Activated T-cell treated with anti-CD3 and anti-CD28 coated beads for 1 hour (primary cell): ENCODE measurements around the gene TFDP1.
"Not testable (repeated sequence)": the region's sequence is repeated elsewhere in the genome, so short reads cannot be mapped to it uniquely, and the experiment has no call there.

Experiments used
- DNase-seq: peaks from one replicate; pipeline ENCODE4 v3.0.0-alpha.2; 2020; ENCODE audit warnings: low read depth

The TFDP1 gene

DNA sequence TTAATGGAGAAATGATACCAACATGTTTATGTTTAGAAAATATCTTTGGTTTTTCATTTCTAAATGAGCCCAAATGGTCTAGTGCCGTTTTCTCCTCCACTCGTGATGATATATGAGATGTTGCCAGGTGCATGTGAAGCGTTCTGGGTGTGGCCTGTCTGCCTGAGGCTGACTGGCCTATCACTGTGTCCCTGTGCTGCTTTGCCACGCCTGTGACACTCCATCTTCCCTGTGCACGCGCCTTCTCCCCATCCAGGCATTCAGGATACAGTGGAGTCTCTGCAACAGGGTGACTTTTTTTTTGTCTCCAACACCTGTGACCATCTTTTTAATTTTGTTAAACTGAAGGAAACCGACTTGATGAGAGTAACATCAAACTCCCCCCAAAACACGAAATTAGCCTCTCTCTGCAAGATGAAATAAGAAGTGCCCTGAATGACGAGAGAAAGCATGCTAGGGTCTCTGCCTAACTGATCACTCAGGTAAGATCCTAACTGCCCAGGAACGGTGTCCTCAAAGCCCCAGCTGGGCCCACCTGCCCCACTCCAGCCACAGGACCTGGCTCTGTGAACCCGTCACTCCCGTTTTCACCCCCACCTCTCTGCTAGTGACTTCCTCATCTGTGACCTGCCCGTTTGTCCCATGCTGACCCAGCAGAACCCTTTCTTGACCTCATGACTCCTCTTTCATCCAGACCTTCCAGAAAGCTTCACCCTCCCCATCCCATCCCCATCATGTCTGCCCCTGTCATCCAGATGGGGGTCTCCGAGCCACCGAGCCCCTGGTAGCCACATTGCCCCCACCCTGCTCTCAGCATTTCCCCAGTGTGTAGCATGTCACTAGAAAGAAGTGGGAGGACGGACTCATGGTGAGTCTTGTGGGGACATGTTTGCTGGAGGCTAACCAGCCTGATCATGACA is 33.2 kb upstream of the TFDP1 start:
- DNase-seq: no peak

DNA sequence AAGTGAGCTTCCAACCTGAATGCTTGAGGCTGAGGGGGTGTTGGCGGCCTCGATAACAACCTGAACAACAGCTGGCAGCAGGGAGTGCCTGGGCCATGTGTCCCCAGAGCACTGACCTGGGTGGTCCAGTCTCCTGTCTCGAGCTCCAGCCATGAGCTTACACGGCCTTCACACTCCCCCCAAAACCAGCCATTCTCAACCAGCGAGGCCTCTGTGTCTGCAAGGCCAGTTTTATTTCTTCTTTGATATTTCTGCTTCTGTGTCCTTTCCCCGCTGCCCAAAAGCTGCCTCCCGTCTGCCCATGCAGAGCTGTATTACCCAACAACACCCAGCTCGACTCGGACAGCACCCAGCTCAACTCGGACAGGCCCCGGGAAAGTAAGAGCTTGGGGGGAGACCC is 32.5 kb upstream of the TFDP1 start:
- DNase-seq: no peak

DNA sequence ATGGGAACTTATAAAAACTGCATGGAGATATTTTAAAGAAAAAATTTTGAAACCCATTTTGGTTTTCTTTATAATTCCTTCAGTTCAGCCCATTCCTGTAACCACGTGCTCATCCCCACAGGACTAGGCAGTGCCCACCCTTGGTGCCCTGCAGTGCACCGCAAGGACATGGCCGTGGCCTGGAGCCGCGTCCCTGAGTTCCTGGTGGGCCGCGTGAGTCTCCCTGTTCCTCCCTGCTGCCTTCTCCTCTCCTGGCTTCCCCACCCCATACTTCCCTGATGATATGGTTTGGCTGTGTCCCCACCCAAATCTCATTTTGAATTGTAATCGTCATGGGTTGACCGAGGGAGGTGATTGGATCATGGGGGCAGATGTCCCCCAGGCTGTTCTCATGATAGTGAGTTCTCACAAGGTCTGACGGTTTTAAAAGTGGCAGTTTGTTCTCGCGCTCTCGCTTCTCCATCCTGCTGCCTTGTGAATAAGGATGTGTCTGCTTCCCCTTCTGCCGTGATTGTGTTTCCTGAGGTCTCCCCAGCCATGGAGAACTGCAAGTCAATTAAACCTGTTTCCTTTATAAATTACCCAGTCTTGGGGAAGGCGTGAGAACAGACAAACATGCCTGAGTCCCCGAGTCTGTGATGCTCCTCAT is 31.6 kb upstream of the TFDP1 start:
- DNase-seq: no peak

DNA sequence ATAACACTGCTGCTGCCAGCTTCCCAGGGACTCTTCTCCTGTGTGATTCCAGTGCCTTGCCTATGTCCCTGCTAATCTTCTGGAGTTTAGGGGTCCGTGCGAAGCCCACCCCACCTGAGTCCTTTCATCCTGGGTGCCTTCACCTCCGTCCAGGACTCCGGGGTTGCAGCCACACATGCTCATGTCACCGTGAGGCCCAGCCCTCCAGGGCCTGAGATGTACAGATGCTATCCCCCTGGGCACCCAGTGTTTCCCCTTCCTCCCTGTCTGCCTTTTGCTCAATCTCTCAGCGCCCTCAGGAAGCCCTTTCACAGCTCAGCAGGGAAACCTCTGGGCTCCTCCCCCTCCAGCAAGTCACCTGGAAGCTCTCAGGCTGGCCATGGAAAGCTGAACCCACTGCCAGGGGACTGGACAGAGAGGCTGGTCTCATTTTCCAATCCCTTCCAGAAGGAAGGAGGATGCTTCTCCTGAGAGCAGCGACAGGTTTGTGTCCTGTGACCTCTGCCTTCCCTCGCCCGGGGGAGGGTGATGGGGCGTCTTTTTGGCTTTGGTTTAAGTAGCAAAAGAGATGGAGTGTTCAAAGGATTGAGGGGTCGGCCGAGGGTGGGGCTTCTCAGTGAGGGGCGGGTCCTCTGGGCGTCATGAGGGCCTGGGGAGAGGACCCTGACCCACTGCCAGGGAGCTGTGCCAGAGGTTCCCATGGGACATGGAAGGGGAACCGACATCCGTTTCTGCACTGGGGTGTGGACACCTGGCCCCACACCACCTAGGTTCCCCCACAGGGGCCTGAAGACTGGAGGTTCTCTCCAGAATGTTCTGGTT is 30.8 kb upstream of the TFDP1 start:
- no peak for DNase-seq

DNA sequence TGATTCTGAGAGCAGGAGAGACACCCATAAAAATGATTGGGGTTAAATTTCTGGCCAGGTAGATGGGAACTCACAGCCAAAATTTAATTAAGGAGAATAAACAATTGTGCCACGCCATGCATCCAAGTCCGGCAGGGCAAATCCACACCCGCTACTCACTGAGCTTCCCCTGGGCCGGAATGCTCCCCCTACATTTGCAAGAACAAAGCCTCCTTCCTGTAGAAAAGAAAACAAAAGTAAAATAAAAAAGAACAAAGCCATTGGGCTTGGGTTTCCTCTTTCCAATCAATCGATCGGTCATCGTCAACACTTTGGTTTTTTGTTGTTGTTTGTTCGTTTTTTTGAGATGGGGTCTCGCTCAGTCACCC is 30.2 kb upstream of the TFDP1 start:
- no peak for DNase-seq

DNA sequence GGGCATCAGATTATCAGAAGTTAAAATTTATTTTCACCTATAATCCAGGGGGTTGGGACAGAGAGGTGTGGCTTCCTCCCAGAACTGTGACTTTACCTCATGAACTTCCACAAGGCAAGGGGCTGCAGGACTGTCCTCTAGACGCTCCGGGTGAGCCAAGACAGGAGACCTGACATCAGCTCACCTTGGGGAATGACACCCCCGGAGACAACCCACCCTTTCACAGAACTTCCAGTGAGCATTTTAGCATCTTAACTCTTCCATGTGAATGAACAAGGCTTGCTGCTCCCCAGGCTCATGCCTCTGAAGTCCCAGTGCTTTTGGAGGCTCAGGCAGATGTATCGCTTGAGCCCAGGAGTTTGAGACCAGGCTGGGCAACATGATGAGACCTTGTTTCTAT is 29.4 kb upstream of the TFDP1 start:
- no peak for DNase-seq

DNA sequence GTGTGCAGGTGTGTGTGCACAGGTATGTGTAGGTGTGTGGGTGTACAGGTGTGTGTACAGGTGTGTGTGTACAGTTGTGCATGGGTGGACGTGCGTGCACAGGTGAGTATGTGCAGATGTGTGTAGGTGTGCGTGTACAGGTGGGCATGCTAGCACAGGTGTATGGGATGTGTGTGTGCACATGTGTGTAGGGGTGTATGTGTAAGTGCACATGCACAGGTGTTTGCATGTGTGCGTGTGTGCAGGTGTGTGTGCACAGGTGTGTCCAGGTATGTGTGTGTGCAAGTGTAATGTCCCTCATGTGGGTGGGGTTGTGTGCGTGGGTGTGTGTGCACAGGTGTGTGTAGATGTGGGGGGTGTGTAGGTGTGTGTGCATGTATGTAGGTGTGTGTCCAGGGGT is 27.5 kb upstream of the TFDP1 start:
- DNase-seq: no peak

DNA sequence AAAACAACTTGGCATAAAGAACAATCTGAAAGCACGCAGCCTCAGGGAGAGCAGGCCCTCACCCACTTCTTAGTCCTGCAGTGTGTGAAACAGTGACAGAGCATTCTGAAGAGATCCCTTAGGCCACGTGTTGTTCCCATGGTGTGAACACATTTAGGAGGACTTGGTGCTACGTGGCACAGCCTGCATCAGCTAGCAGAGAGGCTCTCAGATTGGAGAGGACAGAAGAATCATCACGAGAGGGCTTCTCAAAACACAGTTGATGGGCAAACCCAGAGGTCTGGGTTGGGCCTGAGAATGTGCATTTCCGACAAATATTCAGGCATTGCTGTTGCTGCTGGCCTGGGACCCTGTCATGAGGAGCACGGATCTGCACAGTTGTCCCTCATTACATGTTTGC is 26.1 kb upstream of the TFDP1 start:
- DNase-seq: no peak

DNA sequence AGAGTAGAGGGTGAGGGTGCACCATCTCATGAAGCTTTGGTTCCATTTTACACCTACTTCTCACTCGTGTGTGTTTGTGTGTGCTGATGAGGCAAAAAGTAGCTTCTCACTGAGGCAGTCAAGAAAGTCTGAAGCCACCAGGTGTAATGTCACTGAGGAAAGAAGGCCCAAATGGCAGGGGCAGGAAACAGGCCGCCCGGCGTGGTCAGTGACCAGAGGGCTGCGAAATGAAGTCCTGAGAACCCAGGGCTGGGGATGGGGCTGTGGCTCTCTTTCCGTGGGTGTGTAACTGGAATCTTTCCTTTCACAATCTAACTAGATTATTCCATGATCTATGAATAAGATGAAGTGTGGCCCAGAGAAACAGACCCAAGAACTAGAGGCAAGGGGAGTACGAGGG is 25.5 kb upstream of the TFDP1 start:
- DNase-seq: no peak

DNA sequence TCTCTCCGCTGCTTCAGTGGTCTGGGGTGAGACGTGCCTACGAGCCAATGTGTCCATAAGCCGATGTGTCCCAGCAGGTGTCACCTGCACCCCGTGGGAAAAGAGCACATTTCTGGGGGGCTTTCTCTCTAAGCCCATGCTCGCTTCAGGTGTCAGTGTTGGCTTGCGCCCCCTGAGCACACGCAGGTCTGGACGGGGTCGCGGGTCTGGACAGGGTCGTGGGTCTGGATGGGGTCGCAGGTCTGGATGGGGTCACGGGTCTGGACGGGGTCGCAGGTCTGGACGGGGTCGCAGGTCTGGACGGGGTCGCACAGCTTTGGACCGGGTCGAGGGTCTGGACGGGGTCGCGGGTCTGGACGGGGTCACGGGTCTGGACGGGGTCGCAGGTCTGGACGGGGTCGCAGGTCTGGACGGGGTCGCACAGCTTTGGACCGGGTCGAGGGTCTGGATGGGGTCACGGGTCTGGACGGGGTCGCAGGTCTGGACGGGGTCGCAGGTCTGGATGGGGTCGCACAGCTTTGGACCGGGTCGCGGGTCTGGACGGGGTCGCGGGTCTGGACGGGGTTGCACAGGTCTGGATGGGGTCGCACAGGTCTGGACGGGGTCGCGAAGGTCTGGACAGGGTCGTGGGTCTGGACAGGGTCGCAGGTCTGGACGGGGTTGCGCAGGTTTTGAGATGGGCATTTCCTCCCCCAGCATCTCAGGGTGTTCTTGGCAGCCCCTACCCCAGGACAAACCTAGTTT is 24.5 kb upstream of the TFDP1 start:
- DNase-seq: no peak

DNA sequence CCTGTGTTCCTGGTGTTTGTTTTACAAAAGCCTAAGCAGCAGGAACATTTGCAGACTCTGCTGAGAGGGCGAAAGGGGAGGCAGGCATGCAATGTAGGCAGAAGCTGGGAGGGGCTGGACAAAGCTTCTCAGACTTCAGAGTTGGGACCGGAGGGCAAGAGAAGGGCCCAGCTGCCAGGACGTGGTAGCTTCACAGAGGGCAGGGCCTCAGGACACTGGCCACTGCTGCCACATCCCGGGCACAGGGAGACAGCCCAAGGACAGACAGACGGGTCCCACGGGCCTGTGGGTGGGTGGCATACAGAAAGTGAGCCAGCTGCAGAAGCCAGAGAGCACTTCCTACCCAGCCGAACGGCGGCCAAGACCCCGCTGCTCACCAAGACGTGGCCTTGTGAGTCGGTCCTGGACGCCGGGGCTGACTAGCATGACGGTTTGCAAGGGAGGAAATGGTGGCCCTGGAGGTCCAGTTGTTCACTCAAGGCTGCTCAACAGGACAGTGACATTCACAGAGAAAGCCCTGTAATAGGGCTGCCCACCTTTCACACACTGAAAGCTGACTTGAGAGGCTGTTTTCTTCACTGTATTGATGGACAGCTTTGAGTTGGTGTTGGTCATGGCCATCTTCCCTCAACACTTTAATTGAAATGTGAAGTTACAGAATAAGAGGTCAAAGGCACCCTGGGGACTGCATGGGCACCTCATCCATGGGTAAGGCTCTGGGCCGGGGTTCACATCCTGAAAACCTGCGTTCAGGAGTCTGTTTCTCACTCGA is 23.7 kb upstream of the TFDP1 start:
- DNase-seq: no peak

DNA sequence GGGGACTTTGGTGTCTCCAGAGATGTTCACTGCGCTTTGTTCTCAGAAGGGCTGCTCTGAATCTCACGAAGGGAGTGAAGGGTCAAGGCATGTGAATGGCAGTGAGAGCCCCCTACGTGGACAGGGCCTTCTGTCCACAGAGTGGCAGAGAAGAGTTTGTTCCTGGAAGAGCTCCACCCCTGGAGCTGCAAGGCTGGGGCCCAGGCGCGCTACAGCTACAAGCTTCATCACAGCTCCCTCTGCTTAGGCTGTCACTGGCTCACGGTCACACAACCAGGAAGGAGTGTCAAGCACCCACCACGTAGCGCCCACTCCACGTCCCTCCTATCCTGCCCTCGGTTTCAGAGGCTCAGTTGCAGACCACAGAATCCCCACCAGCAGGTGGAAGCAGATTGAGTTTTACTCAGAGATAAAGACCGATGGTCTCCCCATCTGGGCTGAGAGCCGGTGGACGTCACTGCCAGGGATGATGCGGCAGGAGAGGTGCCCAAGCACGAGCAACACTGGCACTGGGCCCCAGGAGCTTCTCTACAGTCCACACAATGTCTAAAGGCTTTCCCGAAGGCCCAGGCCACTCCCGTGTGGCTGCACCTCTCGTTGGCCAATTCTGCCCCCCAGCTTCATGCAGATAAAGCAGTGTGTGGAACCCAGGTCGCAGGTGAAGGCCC is 23.0 kb upstream of the TFDP1 start:
- no peak for DNase-seq

DNA sequence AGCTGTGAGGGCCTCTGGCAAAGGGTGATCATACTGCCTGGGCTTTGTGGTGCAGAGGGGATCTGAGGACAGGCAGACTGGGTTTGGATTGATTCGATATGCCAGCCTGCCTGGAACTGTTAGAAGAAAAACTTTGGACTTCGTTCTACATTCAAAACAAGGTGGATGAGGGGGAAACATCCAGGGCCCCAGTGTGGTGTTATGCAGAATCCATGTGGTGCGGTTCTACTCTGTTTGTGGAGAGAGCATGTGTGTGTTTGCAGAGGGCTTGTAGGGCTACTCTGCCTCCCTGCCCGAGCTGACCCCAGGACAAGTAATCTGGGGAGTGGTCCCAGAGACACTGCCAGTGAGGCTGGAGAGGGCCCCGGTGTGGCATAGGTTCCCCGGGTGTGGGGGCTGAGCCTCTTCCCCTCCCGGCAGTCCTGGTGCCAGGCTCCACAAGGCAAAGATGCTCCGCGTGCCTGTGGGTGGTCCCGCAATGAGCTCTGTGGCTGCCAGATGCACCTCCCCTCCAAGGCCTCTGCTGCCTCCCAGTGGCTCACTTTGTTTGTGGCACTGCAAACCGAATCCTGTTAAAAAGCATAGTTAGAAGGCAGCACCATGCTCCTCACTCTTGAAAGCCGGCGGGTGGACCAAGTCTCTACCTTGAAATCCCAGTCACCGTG is 22.3 kb upstream of the TFDP1 start:
- DNase-seq: peak; percentile 20

DNA sequence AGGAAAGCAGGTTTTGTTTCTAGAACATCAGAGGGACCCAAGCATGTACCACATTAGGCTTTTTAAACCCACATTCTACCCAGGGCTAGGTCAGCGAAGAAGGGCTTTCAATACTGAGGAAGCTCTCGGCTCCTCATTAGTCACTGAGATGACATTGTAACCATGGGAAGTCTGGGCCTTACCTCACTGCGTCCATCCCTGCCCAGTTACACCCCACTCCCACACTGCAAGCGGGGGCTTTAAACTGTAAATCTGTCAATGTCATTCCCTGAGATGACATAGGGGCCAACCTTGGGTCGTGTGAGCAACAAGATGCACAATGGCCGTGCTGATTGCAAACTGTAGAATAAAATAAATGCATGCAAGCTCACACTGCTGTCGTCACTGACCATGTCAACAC is 21.7 kb upstream of the TFDP1 start:
- DNase-seq: no peak

DNA sequence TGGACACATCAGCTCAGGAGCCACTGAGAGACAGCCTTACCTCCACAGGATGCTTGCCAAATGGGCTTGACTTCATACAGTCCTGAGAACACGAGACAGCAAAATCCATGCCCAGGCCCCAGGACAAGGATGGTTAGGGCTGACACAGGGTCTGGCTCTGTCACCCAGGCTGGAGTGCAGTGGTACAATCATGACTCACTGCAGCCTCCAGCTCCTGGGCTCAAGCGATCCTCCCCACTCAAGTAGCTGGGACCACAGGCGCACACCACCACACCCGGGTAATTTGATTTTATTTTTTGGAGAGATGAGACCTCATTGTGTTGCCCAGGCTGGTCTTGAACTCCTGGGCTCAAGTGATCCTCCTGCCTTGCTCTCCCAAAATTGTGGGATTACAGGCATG is 21.0 kb upstream of the TFDP1 start:
- not testable (repeated sequence) for DNase-seq

DNA sequence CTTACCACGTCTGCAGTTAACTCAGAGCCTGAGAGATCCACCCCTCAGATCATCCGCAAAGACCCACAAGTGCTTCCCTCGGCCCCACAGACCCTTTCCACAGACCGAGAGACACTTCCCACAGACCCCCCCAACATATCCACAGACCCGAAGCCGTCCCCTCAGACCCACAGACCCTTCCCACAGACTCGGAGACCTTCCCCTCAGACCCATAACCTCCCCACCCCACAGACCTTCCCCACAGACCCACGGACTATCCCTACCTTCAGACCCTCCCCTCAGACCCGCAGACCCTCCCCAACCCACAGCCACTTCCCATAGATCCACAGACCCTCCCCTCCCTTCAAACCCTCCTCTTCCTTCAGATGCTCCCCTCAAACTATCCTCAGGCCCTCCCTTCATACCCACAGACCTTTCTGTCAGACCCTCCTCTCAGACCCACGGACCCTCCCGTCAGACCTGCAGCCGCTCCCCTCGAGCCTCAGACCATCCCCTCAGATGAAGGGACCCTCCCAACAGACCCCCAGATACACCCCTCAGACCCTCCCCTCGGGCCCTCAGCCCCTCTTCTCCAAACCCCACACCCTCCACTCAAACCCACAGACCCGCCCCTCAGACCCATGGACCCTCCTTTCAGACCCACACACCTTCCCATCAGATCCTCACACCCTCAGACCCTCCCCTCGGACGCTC is 20.1 kb upstream of the TFDP1 start:
- DNase-seq: no peak

DNA sequence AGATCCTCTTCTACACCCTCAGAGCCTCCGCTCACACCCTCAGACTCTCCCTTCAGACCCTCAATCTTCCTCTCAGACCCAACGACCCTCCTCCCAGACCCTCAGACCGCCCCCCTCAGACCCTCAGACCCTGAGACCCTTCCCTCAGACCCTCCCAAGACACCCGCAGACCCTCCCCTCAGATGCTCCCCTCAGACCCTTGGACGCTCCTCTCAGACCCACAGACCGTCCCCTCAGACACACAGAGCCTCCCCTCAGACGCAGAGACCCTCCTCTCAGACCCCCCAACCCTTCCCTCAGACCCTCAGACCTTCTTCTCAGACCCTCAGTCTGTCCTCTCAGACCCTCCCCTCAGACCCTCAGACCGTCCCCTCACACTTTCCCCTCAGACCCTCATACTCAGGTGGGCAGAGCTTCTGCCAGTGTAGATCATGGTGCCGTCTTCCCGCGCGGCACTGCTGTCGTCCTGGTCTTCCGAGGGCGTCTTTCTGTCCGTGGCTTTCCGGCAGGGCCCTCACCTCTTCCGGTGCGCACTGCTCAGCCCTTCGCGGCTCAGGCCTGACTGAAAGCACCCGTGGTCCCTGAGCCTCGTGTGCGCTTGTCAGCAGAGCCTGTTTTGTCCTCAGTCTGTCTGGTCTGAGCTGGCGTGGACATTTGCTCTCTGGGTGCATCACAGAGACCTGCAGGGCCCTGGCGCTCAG is 18.9 kb upstream of the TFDP1 start:
- no peak for DNase-seq

DNA sequence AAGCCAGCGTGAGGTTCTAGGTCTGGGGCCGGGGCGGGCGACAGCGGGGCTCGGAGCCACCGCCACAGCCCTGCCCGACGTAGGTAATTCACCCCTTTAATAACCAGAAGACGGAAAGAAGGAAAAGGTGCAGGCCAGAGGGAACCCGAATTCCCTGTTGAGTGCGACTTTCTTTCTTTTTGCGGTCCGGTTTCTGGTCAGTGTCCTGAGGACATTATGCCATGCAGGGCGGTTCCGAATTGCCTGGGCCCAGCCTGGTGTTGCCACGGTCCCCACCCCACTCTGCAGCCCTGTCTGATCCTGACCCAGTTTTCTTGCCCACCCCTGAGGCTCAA is 18.4 kb upstream of the TFDP1 start:
- no peak for DNase-seq

DNA sequence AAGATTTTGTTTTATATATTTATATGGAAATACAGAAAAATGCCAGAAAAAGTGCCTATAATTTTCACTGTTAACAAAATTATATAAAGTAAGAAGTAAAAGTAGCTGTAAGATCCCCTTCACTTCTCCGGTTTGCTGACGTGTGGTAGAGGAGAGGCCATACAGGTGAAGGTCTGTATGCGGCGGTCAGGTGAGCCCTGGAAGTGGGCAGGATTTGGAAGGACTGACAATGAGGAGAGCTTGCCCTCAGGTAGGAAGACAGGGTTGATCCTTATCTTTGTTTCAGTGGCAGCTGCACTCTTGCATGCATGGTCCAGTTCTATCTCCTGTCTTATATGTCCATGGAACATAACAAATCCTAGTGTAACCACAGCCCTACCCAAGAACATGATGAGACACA is 16.9 kb upstream of the TFDP1 start:
- DNase-seq: no peak
